NB4 (cell line): ENCODE data around the gene CAMKV.
"Not testable (repeated sequence)": the region's sequence is repeated elsewhere in the genome, so short reads cannot be mapped to it uniquely, and the experiment has no call there.

Source experiments
- DNase-seq: peaks from one replicate; pipeline ENCODE4 v3.0.0; 2010; ENCODE audit warnings: low read depth
- H3K4me3 ChIP-seq: one replicate; pipeline ENCODE4 v1.5.1; 2011; ENCODE audit warnings: mild to moderate bottlenecking, low read depth, low read length, moderate library complexity
- CTCF ChIP-seq: IDR thresholded peaks from one replicate; pipeline ENCODE4 v1.5.1; 2012; ENCODE audit warnings: low read depth, low read length
- MAX ChIP-seq: IDR thresholded peaks from 2 replicates; pipeline ENCODE4 v1.6.1; 2011; ENCODE audit warnings: low read depth, low read length
- MYC ChIP-seq: IDR thresholded peaks from 2 replicates; pipeline ENCODE4 v1.6.1; 2011; ENCODE audit warnings: low read depth, low read length
- POLR2A ChIP-seq: IDR thresholded peaks from 2 replicates; pipeline ENCODE4 v1.6.1; 2011; ENCODE audit warnings: mild to moderate bottlenecking; ENCODE audit not compliant: insufficient read length; ENCODE audit errors: extremely low read depth

The CAMKV gene

GRCh38 chr3:49839193-49839809 lies 30.4 kb downstream of the CAMKV start:
- TF ChIP-seq MAX (peak; percentile 73; the same call in 1 of the 2 replicates), CTCF (peak; percentile 82), MYC (no peak; the same call in 1 of the 2 replicates)
- no peak overlapping the region for H3K4me3 ChIP-seq
- peak; percentile 82 for DNase-seq

- no peak for TF ChIP-seq POLR2A
- TF ChIP-seq MAX: no peak
- TF ChIP-seq CTCF: no peak
- no peak for TF ChIP-seq MYC
- DNase-seq: peak; percentile 66
- H3K4me3 ChIP-seq: no peak overlapping the region
Observed at GRCh38 chr3:49831341-49831740, 38.4 kb downstream of the CAMKV start.

GRCh38 chr3:49826016-49826415 lies 43.7 kb downstream of the CAMKV start:
- TF ChIP-seq MYC (no peak), CTCF (no peak), MAX (no peak), POLR2A (no peak)
- H3K4me3 ChIP-seq: no peak overlapping the region
- DNase-seq: no peak

- not testable (repeated sequence) for DNase-seq, H3K4me3 ChIP-seq
Observed at GRCh38 chr3:49823131-49823530, 46.6 kb downstream of the CAMKV start.

- TF ChIP-seq MYC (no peak), POLR2A (peak; percentile 20)
- DNase-seq: peak; percentile 67
- H3K4me3 ChIP-seq: peak within 1 kb of the TSS; percentile 42
Observed at GRCh38 chr3:49813497-49814174, 56.1 kb downstream of the CAMKV start, which contains the start of gene UBA7. UBA7 (minus strand) TSS chr3:49813953; CDS start chr3:49813787, 166 bp downstream.

GRCh38 chr3:49812916-49813496 lies 56.7 kb downstream of the CAMKV start:
- H3K4me3 ChIP-seq: peak overlapping the region; percentile 42
- no peak for DNase-seq
- no peak for TF ChIP-seq MYC
- TF ChIP-seq MAX: no peak
- TF ChIP-seq CTCF: no peak
- no peak for TF ChIP-seq POLR2A
